Measurements from ENCODE around the gene IL21R. TPM values are rescaled to one million over a fixed set of nuclear protein-coding genes. Genes with fewer than 3 reads are reported as not detected.

Gene IL21R
- total and polyA plus RNA-seq, 9 donors: 0.04 to 0.71 (median 0.26) TPM

GRCh38 chr16:27374804-27375425 lies 27.1 kb upstream of the IL21R start:
- peaks cover 4% of the 10 kb centered on the region for H3K9me3 ChIP-seq (replicated peaks; ENCODE audit: control insufficient read depth, low read depth, low read length)
- WGBS (ENCODE audit: insufficient coverage): 12% methylated on average over 9 of the region's 9 CpGs
- peak overlapping the region; percentile 38 for H3K27ac ChIP-seq (ENCODE audit: low read length)
- H3K4me1 ChIP-seq (ENCODE audit: control insufficient read depth, insufficient read depth, low read length): peaks cover 6% of the 10 kb centered on the region
- H3K27me3 ChIP-seq (ENCODE audit: control insufficient read depth, insufficient read depth, low read length): no peaks in the 10 kb centered on the region
- H3K4me3 ChIP-seq (ENCODE audit: low read length): no peak overlapping the region
- no peaks in the 10 kb centered on the region for H3K36me3 ChIP-seq (ENCODE audit: control insufficient read depth, insufficient read depth, low read length)
- DNase-seq: peak; percentile 81

- peaks cover 6% of the 10 kb centered on the region for H3K4me1 ChIP-seq (ENCODE audit: control insufficient read depth, insufficient read depth, low read length)
Measured at GRCh38 chr16:27377666-27378485, 24.1 kb upstream of the IL21R start.

GRCh38 chr16:27378871-27379481 lies 23.0 kb upstream of the IL21R start:
- H3K4me3 ChIP-seq (ENCODE audit: low read length): no peak overlapping the region
- no peak for DNase-seq
- peaks cover 6% of the 10 kb centered on the region for H3K4me1 ChIP-seq (ENCODE audit: control insufficient read depth, insufficient read depth, low read length)
- WGBS (ENCODE audit: insufficient coverage): 57% methylated on average over 9 of the region's 11 CpGs
- no peaks in the 10 kb centered on the region for H3K36me3 ChIP-seq (ENCODE audit: control insufficient read depth, insufficient read depth, low read length)
- H3K27ac ChIP-seq (ENCODE audit: low read length): no peak overlapping the region
- peaks cover 9% of the 10 kb centered on the region for H3K9me3 ChIP-seq (replicated peaks; ENCODE audit: control insufficient read depth, low read depth, low read length)
- no peaks in the 10 kb centered on the region for H3K27me3 ChIP-seq (ENCODE audit: control insufficient read depth, insufficient read depth, low read length)

More at GRCh38 chr16:27377666-27378485, 24.1 kb upstream of the IL21R start:
- Histone ChIP-seq H3K4me3 (ENCODE audit: low read length) (no peak overlapping the region), H3K9me3 (replicated peaks; ENCODE audit: control insufficient read depth, low read depth, low read length) (peaks cover 6% of the 10 kb centered on the region), H3K27me3 (ENCODE audit: control insufficient read depth, insufficient read depth, low read length) (no peaks in the 10 kb centered on the region), H3K27ac (ENCODE audit: low read length) (no peak overlapping the region), H3K36me3 (ENCODE audit: control insufficient read depth, insufficient read depth, low read length) (no peaks in the 10 kb centered on the region)
- WGBS (ENCODE audit: insufficient coverage): 92% methylated on average over 2 of the region's 4 CpGs
- no peak for DNase-seq

GRCh38 chr16:27379919-27380318 lies 22.1 kb upstream of the IL21R start:
- Histone ChIP-seq H3K36me3 (ENCODE audit: control insufficient read depth, insufficient read depth, low read length) (no peaks in the 10 kb centered on the region), H3K27me3 (ENCODE audit: control insufficient read depth, insufficient read depth, low read length) (no peaks in the 10 kb centered on the region), H3K27ac (ENCODE audit: low read length) (no peak overlapping the region), H3K4me1 (ENCODE audit: control insufficient read depth, insufficient read depth, low read length) (peaks cover 3% of the 10 kb centered on the region), H3K4me3 (ENCODE audit: low read length) (no peak overlapping the region), H3K9me3 (replicated peaks; ENCODE audit: control insufficient read depth, low read depth, low read length) (peaks cover 15% of the 10 kb centered on the region)
- no peak for DNase-seq
- WGBS (ENCODE audit: insufficient coverage): 96% methylated on average over 6 of the region's 9 CpGs

GRCh38 chr16:27381236-27381635 lies 20.7 kb upstream of the IL21R start:
- Histone ChIP-seq H3K4me1 (ENCODE audit: control insufficient read depth, insufficient read depth, low read length) (no peaks in the 10 kb centered on the region), H3K27me3 (ENCODE audit: control insufficient read depth, insufficient read depth, low read length) (no peaks in the 10 kb centered on the region), H3K4me3 (ENCODE audit: low read length) (no peak overlapping the region), H3K9me3 (replicated peaks; ENCODE audit: control insufficient read depth, low read depth, low read length) (peaks cover 15% of the 10 kb centered on the region), H3K27ac (ENCODE audit: low read length) (no peak overlapping the region), H3K36me3 (ENCODE audit: control insufficient read depth, insufficient read depth, low read length) (no peaks in the 10 kb centered on the region)
- DNase-seq: no peak

- WGBS (ENCODE audit: insufficient coverage): 64% methylated on average over 10 of the region's 10 CpGs
- Histone ChIP-seq H3K4me1 (ENCODE audit: control insufficient read depth, insufficient read depth, low read length) (no peaks in the 10 kb centered on the region), H3K36me3 (ENCODE audit: control insufficient read depth, insufficient read depth, low read length) (no peaks in the 10 kb centered on the region), H3K27me3 (ENCODE audit: control insufficient read depth, insufficient read depth, low read length) (no peaks in the 10 kb centered on the region), H3K9me3 (replicated peaks; ENCODE audit: control insufficient read depth, low read depth, low read length) (peaks cover 15% of the 10 kb centered on the region), H3K27ac (ENCODE audit: low read length) (no peak overlapping the region), H3K4me3 (ENCODE audit: low read length) (no peak overlapping the region)
- no peak for DNase-seq
Measured at GRCh38 chr16:27381974-27382855, 19.8 kb upstream of the IL21R start.

GRCh38 chr16:27383556-27384243 lies 18.3 kb upstream of the IL21R start:
- Histone ChIP-seq H3K27ac (ENCODE audit: low read length) (no peak overlapping the region), H3K4me3 (ENCODE audit: low read length) (no peak overlapping the region), H3K9me3 (replicated peaks; ENCODE audit: control insufficient read depth, low read depth, low read length) (peaks cover 15% of the 10 kb centered on the region), H3K4me1 (ENCODE audit: control insufficient read depth, insufficient read depth, low read length) (no peaks in the 10 kb centered on the region), H3K27me3 (ENCODE audit: control insufficient read depth, insufficient read depth, low read length) (peaks cover 1% of the 10 kb centered on the region), H3K36me3 (ENCODE audit: control insufficient read depth, insufficient read depth, low read length) (no peaks in the 10 kb centered on the region)
- WGBS (ENCODE audit: insufficient coverage): 74% methylated on average over 15 of the region's 15 CpGs
- no peak for DNase-seq

- no peak overlapping the region for H3K4me3 ChIP-seq (ENCODE audit: low read length)
- H3K36me3 ChIP-seq (ENCODE audit: control insufficient read depth, insufficient read depth, low read length): no peaks in the 10 kb centered on the region
- 96% methylated on average over 3 of the region's 5 CpGs for WGBS (ENCODE audit: insufficient coverage)
- H3K9me3 ChIP-seq (replicated peaks; ENCODE audit: control insufficient read depth, low read depth, low read length): peaks cover 15% of the 10 kb centered on the region
- H3K4me1 ChIP-seq (ENCODE audit: control insufficient read depth, insufficient read depth, low read length): no peaks in the 10 kb centered on the region
- DNase-seq: no peak
- peaks cover 2% of the 10 kb centered on the region for H3K27me3 ChIP-seq (ENCODE audit: control insufficient read depth, insufficient read depth, low read length)
- no peak overlapping the region for H3K27ac ChIP-seq (ENCODE audit: low read length)
Measured at GRCh38 chr16:27384425-27384824, 17.5 kb upstream of the IL21R start.

GRCh38 chr16:27385398-27385797 lies 16.6 kb upstream of the IL21R start:
- no peak overlapping the region for H3K27ac ChIP-seq (ENCODE audit: low read length)
- WGBS (ENCODE audit: insufficient coverage): no CpG with 5 or more reads among the region's 7 CpGs

More at GRCh38 chr16:27385398-27385797, 16.6 kb upstream of the IL21R start:
- no peak for DNase-seq
- Histone ChIP-seq H3K9me3 (replicated peaks; ENCODE audit: control insufficient read depth, low read depth, low read length) (peaks cover 15% of the 10 kb centered on the region), H3K36me3 (ENCODE audit: control insufficient read depth, insufficient read depth, low read length) (no peaks in the 10 kb centered on the region), H3K27me3 (ENCODE audit: control insufficient read depth, insufficient read depth, low read length) (peaks cover 2% of the 10 kb centered on the region), H3K4me3 (ENCODE audit: low read length) (no peak overlapping the region), H3K4me1 (ENCODE audit: control insufficient read depth, insufficient read depth, low read length) (no peaks in the 10 kb centered on the region)
